Natural killer cell (primary cell): Measurements from ENCODE around the gene MICALL2. TPM values are rescaled to one million over a fixed set of nuclear protein-coding genes. Genes with fewer than 3 reads are reported as not detected.

ENCODE experiments used
- ATAC-seq, 3 donors: fragments of 150-1000 bp in 2 of 3; fragments of 200-7000 bp in 1 of 3; cut with Tn5 transposase; 1 replicate in 1 of 3; 2 replicates in 2 of 3; pipeline ENCODE4 v1.10.0; 2021; ENCODE audit warnings: mild to moderate bottlenecking in 2 of 3, moderate library complexity in 2 of 3
- DNase-seq, 2 donors: peaks; one replicate each; pipeline versions ENCODE4 v3.0.0 to v3.0.0-alpha.2; 2013 to 2021; ENCODE audit warnings: mixed read lengths in 1 of 2
- H3K27ac ChIP-seq: one replicate; pipeline ENCODE4 v1.5.1; 2013; ENCODE audit warnings: mild to moderate bottlenecking, low read length
- H3K27me3 ChIP-seq: one replicate; pipeline ENCODE4 v1.6.1; 2013; ENCODE audit warnings: low read length; ENCODE audit not compliant: control insufficient read depth, insufficient read depth
- H3K36me3 ChIP-seq: one replicate; pipeline ENCODE4 v1.6.1; 2013; ENCODE audit warnings: low read length; ENCODE audit not compliant: control insufficient read depth, insufficient read depth
- H3K4me1 ChIP-seq: one replicate; pipeline ENCODE4 v1.6.1; 2013; ENCODE audit warnings: low read length; ENCODE audit not compliant: control insufficient read depth, insufficient read depth
- H3K4me3 ChIP-seq: one replicate; pipeline ENCODE4 v1.5.1; 2013; ENCODE audit warnings: low read length
- H3K9me3 ChIP-seq: one replicate; pipeline ENCODE4 v1.6.1; 2013; ENCODE audit warnings: low read length; ENCODE audit not compliant: control insufficient read depth, insufficient read depth
- H3K27ac Mint-ChIP-seq, 2 donors: one replicate each; pipeline ENCODE4 v1.8.0; 2022; ENCODE audit warnings: mild to moderate bottlenecking in 2 of 2, mixed read lengths in 2 of 2, moderate library complexity in 1 of 2
- H3K27me3 Mint-ChIP-seq, 2 donors: one replicate each; pipeline ENCODE4 v1.8.0; 2022; ENCODE audit warnings: low read depth in 2 of 2, mixed read lengths in 2 of 2
- H3K36me3 Mint-ChIP-seq: one replicate; pipeline ENCODE4 v1.8.0; 2022; ENCODE audit warnings: mixed read lengths
- H3K4me1 Mint-ChIP-seq, 2 donors: one replicate each; pipeline ENCODE4 v1.8.0; 2022; ENCODE audit warnings: mixed read lengths in 2 of 2
- H3K4me3 Mint-ChIP-seq: one replicate; pipeline ENCODE4 v1.8.0; 2022; ENCODE audit warnings: mild to moderate bottlenecking, moderate library complexity, mixed read lengths
- H3K9me3 Mint-ChIP-seq, 2 donors: one replicate each; pipeline ENCODE4 v1.8.0; 2022; ENCODE audit warnings: mixed read lengths in 2 of 2
- WGBS: methylation state at CpG from one replicate; pipeline ENCODE4 v1.1.7; 2013; ENCODE audit warnings: missing lambda C conversion rate; ENCODE audit not compliant: insufficient coverage; 5-methylcytosine and 5-hydroxymethylcytosine counted together
- intact Hi-C: fragments of 100-400 bp; cut with micrococcal nuclease; formaldehyde crosslinking; loops from one replicate; pipeline ENCODE4 v1.14.2; 2022
- total RNA-seq, 4 donors: library from RNA; stranded (reverse); fragments of 120-200 nt in 1 of 4; gene quantifications; one replicate each; pipeline versions ENCODE4 v1.2.3 to v1.2.4, GENCODE V29; 2013 to 2022
- TF ChIP-seq, protein P1 (sequence below): fragments of 200-600 bp; IDR thresholded peaks from one replicate; pipeline ENCODE4 v1.8.0; 2022; ENCODE audit warnings: antibody characterized with exemption

The MICALL2 gene
- total RNA-seq, 3 donors from 2014 or later (not counting 1 experiment from before 2014, with no cell fraction given), result 2.5 to 4.4 (median 2.8) TPM

DNA sequence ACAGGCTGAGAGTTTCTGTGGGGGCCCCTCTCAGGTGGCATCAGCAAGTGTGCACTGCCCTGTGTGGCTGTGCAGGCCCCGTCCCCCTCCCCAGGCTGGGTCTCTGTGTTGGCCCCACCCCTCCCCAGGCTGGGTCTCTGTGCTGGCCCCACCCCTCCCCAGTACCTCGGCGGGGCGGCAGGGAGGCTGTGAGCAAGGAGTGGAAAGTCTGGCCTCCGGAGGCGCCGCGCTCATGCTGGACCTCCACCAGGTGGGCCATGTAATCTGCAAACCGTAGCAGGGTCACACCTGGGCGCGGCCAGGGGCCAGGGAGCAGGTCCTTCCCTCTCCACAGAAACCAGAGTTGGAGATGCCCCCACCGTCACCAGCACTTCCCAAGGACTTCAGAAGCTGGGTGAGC lies 21.4 kb upstream of the MICALL2 start:
- Histone ChIP-seq H3K27me3 (no peaks in the 10 kb centered on the region), H3K36me3 (peaks cover 80% of the 10 kb centered on the region), H3K9me3 (no peaks in the 10 kb centered on the region), H3K27ac (no peak overlapping the region), H3K4me1 (no peaks in the 10 kb centered on the region), H3K4me3 (no peak overlapping the region)
- no peak for ATAC-seq
- intact Hi-C loops, result no loop called here
- no peaks in the 10 kb centered on the region for H3K27me3 Mint-ChIP-seq
- no peaks in the 10 kb centered on the region for H3K36me3 Mint-ChIP-seq
- H3K4me3 Mint-ChIP-seq, result no peak overlapping the region
- TF ChIP-seq, protein P1, sequence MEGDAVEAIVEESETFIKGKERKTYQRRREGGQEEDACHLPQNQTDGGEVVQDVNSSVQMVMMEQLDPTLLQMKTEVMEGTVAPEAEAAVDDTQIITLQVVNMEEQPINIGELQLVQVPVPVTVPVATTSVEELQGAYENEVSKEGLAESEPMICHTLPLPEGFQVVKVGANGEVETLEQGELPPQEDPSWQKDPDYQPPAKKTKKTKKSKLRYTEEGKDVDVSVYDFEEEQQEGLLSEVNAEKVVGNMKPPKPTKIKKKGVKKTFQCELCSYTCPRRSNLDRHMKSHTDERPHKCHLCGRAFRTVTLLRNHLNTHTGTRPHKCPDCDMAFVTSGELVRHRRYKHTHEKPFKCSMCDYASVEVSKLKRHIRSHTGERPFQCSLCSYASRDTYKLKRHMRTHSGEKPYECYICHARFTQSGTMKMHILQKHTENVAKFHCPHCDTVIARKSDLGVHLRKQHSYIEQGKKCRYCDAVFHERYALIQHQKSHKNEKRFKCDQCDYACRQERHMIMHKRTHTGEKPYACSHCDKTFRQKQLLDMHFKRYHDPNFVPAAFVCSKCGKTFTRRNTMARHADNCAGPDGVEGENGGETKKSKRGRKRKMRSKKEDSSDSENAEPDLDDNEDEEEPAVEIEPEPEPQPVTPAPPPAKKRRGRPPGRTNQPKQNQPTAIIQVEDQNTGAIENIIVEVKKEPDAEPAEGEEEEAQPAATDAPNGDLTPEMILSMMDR, result no peak
- DNase-seq, result no peak
- no peaks in the 10 kb centered on the region for H3K9me3 Mint-ChIP-seq
- WGBS, result 93% methylated on average over 12 of the region's 12 CpGs
- H3K27ac Mint-ChIP-seq, result no peak overlapping the region
- H3K4me1 Mint-ChIP-seq, result no peaks in the 10 kb centered on the region

DNA sequence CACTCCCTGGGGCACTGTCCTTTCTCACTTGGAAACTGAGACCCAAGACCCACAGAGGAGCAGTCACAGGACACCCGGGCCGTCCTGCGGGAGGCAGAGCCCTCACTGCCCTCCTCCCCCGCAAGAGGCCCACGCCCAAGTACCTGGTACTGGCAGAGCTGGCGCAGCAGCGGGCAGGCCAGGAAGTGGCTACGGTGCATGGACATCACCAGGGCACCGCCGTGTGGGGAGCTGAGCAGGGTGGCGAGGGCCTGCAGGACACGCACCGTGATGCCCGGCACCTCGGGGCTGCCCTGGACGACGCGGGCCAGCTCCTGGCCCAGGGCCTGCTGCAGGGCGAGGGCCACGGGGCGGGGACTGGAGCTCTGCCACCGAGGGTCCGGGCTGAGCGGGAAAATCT lies 20.0 kb upstream of the MICALL2 start:
- Histone ChIP-seq H3K9me3 (no peaks in the 10 kb centered on the region), H3K36me3 (peaks cover 75% of the 10 kb centered on the region), H3K27me3 (no peaks in the 10 kb centered on the region), H3K27ac (no peak overlapping the region), H3K4me3 (no peak overlapping the region), H3K4me1 (no peaks in the 10 kb centered on the region)
- ATAC-seq, result no peak
- Mint-ChIP-seq H3K36me3 (no peaks in the 10 kb centered on the region), H3K27me3 (no peaks in the 10 kb centered on the region), H3K4me3 (no peak overlapping the region), H3K27ac (no peak overlapping the region), H3K9me3 (no peaks in the 10 kb centered on the region), H3K4me1 (no peaks in the 10 kb centered on the region)
- 90% methylated on average over 24 of the region's 24 CpGs for WGBS
- TF ChIP-seq, protein P1, result no peak
- intact Hi-C loops, result no loop called here
- no peak for DNase-seq

DNA sequence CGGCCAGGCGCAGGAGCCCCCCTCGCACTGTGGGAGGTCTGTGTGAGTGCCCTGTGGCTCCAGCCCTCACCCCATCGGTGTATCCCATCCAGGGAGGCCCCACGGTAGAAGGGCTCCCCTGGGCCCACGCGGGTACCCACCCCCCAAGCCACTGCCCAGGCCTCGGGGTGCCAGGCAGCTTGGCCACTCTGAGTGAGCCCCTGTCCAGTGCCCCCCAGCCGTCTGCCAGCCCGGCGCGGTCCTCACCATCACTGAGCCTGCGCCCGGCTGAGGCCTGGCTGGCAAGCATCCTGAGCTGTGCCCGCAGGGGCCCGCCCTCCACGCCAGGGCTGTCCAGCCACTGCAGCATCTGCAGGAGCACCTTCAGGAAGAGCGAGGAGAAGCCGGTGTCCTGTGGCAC lies 19.2 kb upstream of the MICALL2 start:
- TF ChIP-seq, protein P1, result no peak
- WGBS, result 95% methylated on average over 19 of the region's 19 CpGs
- H3K27me3 Mint-ChIP-seq, result no peaks in the 10 kb centered on the region
- ATAC-seq (no peak), DNase-seq (no peak)
- no peaks in the 10 kb centered on the region for H3K9me3 ChIP-seq
- H3K9me3 Mint-ChIP-seq, result no peaks in the 10 kb centered on the region
- no peak overlapping the region for H3K27ac Mint-ChIP-seq
- no peaks in the 10 kb centered on the region for H3K27me3 ChIP-seq
- no peaks in the 10 kb centered on the region for H3K4me1 ChIP-seq
- peaks cover 72% of the 10 kb centered on the region for H3K36me3 ChIP-seq
- H3K27ac ChIP-seq, result no peak overlapping the region
- intact Hi-C loops, result no loop called here
- no peaks in the 10 kb centered on the region for H3K36me3 Mint-ChIP-seq
- H3K4me1 Mint-ChIP-seq, result no peaks in the 10 kb centered on the region
- no peak overlapping the region for H3K4me3 ChIP-seq
- H3K4me3 Mint-ChIP-seq, result no peak overlapping the region

DNA sequence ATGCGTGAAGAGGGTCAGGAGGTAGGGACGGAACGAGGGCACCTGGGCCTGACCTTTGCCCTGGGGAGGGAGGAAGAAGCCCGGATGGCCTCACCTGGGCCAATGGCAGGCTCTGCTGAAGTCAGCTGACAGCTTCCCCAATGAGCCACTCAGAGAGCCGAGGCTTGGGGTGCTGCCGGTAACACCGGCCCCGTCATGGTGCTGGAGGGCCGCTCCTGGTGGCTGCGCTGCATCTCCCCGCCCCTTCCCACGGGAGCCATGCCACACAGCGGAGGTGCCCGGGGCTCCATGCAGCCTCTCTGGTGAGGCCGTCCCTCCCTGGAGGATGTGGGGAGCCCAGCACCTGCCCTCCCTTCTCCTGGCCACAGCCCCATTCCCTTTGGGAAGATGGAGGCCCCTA lies 17.6 kb upstream of the MICALL2 start:
- Mint-ChIP-seq H3K27ac (no peak overlapping the region), H3K9me3 (no peaks in the 10 kb centered on the region), H3K27me3 (no peaks in the 10 kb centered on the region), H3K4me1 (no peaks in the 10 kb centered on the region), H3K36me3 (no peaks in the 10 kb centered on the region), H3K4me3 (no peak overlapping the region)
- Histone ChIP-seq H3K27me3 (no peaks in the 10 kb centered on the region), H3K4me3 (no peak overlapping the region), H3K9me3 (no peaks in the 10 kb centered on the region), H3K27ac (no peak overlapping the region), H3K36me3 (peaks cover 71% of the 10 kb centered on the region), H3K4me1 (no peaks in the 10 kb centered on the region)
- intact Hi-C loops, result no loop called here
- 96% methylated on average over 15 of the region's 15 CpGs for WGBS
- DNase-seq (no peak), ATAC-seq (no peak)
- TF ChIP-seq, protein P1, result no peak
